Thoracic aorta (tissue), 2 donors: ENCODE data around the gene SEC61G. TPM values are rescaled to one million over a fixed set of nuclear protein-coding genes. Genes with fewer than 3 reads are reported as not detected.

ENCODE experiments used
- ATAC-seq: fragments of 150-250 bp; one replicate; pipeline ENCODE4 v1.8.0; 2017; ENCODE audit warnings: low read depth; ENCODE audit not compliant: insufficient number of reproducible peaks, low FRiP score
- DNase-seq: peaks from one replicate; pipeline ENCODE4 v3.0.0-alpha.2; 2020; ENCODE audit warnings: low spot score
- H3K27ac ChIP-seq, 2 donors: fragments of 200-600 bp; sonication (generic); 1 replicate in 1 of 2; 2 replicates in 1 of 2; pipeline ENCODE4 v1.5.1; 2016; ENCODE audit warnings: mild to moderate bottlenecking in 2 of 2, moderate library complexity in 2 of 2
- H3K27me3 ChIP-seq: fragments of 200-600 bp; sonication (generic); replicated peaks from 2 replicates; pipeline ENCODE4 v1.6.0; 2016; ENCODE audit warnings: mild to moderate bottlenecking; ENCODE audit not compliant: insufficient read depth
- H3K36me3 ChIP-seq: fragments of 200-600 bp; sonication (generic); one replicate; pipeline ENCODE4 v1.5.1; 2016
- H3K4me1 ChIP-seq, 2 donors: fragments of 200-600 bp; sonication (generic); 1 replicate in 1 of 2; 2 replicates in 1 of 2; pipeline versions ENCODE4 v1.5.1 to v1.6.0; 2016; ENCODE audit warnings: low read depth in 2 of 2, mild to moderate bottlenecking in 1 of 2; ENCODE audit not compliant: control insufficient read depth in 1 of 2
- H3K4me3 ChIP-seq: fragments of 200-600 bp; sonication (generic); 2 replicates; pipeline ENCODE4 v1.5.1; 2016; ENCODE audit warnings: mild to moderate bottlenecking
- H3K9me3 ChIP-seq: fragments of 200-600 bp; sonication (generic); 2 replicates; pipeline ENCODE4 v1.5.1; 2016
- total RNA-seq, 2 donors: library from RNA; depleted of rRNA; stranded (reverse); fragments of >200 nt; gene quantifications; one replicate each; pipeline versions ENCODE4 v1.1.0 to v1.2.3, GENCODE V29; 2016
- TF ChIP-seq, protein P1 (sequence below): fragments of 200-600 bp; sonication (generic); IDR thresholded peaks from one replicate; pipeline ENCODE4 v1.5.1; 2019; ENCODE audit warnings: antibody characterized with exemption

SEC61G gene
- total RNA-seq, 2 donors from 2014 or later = 224 to 376 TPM

DNA sequence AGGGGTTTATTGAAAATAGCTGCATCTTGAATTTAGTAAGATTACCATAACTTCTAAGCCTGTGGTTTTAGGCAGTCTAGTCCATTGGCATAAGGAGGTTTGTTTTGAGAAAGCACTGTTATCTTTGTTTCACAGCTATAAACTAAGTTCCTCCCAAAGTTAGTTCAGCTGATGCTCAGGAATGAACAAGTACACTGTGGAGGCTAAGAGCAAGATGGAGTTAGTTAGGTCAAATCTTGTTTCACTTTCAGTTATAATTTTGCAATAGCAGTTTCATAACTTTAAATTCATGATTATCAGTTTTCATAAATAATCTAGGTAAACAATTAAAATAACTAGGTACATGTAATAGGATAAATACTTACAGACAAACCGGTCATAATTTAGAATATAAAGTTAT lies 15.4 kb downstream of the SEC61G start:
- ATAC-seq = no peak
- TF ChIP-seq, protein P1, sequence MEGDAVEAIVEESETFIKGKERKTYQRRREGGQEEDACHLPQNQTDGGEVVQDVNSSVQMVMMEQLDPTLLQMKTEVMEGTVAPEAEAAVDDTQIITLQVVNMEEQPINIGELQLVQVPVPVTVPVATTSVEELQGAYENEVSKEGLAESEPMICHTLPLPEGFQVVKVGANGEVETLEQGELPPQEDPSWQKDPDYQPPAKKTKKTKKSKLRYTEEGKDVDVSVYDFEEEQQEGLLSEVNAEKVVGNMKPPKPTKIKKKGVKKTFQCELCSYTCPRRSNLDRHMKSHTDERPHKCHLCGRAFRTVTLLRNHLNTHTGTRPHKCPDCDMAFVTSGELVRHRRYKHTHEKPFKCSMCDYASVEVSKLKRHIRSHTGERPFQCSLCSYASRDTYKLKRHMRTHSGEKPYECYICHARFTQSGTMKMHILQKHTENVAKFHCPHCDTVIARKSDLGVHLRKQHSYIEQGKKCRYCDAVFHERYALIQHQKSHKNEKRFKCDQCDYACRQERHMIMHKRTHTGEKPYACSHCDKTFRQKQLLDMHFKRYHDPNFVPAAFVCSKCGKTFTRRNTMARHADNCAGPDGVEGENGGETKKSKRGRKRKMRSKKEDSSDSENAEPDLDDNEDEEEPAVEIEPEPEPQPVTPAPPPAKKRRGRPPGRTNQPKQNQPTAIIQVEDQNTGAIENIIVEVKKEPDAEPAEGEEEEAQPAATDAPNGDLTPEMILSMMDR = no peak
- no peak overlapping the region for H3K4me3 ChIP-seq

GRCh38 chr7:54738737-54739136 lies 20.3 kb downstream of the SEC61G start:
- no peaks in the 10 kb centered on the region for H3K27me3 ChIP-seq
- H3K27ac ChIP-seq = no peak overlapping the region
- no peaks in the 10 kb centered on the region for H3K4me1 ChIP-seq
- no peak overlapping the region for H3K4me3 ChIP-seq
- no peak for DNase-seq
- no peaks in the 10 kb centered on the region for H3K36me3 ChIP-seq
- TF ChIP-seq, protein P1 = no peak
- H3K9me3 ChIP-seq = no peaks in the 10 kb centered on the region
- no peak for ATAC-seq

More for the DNA sequence above, 15.4 kb downstream of the SEC61G start:
- Histone ChIP-seq H3K9me3 (no peaks in the 10 kb centered on the region), H3K27me3 (no peaks in the 10 kb centered on the region), H3K27ac (no peak overlapping the region), H3K36me3 (peaks cover 7% of the 10 kb centered on the region), H3K4me1 (no peaks in the 10 kb centered on the region)
- no peak for DNase-seq

DNA sequence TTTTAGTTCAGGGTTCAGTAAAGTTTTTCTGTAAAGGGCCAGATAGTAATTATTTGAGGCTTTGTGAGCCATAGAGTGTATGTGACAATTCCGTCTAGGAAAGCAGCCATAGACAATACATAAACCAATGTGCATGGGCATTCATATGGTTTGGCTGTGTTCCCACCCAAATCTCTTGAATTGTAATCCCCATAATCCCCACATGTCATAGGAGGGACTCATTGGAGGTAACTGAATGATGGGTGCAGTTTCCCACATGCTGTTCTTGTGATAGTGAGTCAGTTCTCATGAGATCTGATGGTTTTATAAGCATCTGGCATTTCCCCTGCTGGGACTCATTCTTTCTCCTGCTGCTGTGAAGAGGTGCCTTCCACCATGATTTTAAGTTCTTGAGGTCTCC lies 29.9 kb downstream of the SEC61G start:
- H3K9me3 ChIP-seq = no peaks in the 10 kb centered on the region
- no peak overlapping the region for H3K27ac ChIP-seq
- TF ChIP-seq, protein P1 = no peak
- H3K4me1 ChIP-seq = no peaks in the 10 kb centered on the region
- no peaks in the 10 kb centered on the region for H3K27me3 ChIP-seq
- H3K36me3 ChIP-seq = no peaks in the 10 kb centered on the region
- ATAC-seq (no peak), DNase-seq (no peak)
- H3K4me3 ChIP-seq = no peak overlapping the region

DNA sequence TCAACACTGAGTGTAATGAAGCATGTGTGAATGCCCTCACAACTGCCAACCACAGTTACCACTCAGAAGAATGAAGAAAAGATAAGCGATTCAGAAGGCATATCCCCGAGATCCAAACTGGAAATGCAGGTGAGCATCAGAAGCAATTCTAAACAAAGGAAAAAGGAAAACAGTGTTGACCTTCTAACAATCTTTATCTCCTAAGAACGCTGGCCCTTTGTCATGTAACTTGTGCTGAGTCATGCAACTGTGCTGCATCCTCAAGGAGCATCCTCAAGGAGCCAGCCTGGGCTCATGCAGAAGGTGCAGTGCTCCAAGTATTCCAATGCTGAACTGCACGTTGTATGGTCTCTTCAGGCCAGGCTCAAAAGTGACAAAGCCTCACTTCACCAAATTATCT lies 30.6 kb downstream of the SEC61G start:
- H3K9me3 ChIP-seq = no peaks in the 10 kb centered on the region
- DNase-seq (no peak), ATAC-seq (no peak)
- H3K27me3 ChIP-seq = no peaks in the 10 kb centered on the region
- no peak overlapping the region for H3K4me3 ChIP-seq
- TF ChIP-seq, protein P1 = no peak
- H3K27ac ChIP-seq = no peak overlapping the region
- no peaks in the 10 kb centered on the region for H3K36me3 ChIP-seq
- H3K4me1 ChIP-seq = no peaks in the 10 kb centered on the region

DNA sequence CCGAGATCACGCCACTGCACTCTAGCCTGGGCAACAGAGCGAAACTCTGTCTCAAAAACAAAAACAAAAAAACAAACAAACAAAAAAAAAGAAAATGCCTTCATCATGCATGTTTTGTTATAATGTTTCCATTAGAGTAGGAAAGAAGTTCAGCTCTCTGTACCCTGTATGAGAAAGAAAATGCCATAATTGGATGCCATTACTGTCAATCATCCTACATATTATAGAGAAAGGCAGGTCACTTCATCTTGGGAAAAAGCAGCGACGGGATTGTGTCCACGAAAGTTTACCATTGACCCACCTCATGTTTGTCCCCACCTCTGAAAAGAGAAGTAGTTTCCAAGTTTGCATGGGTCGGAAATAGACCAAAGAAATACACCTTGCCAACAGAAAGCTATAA lies 33.8 kb downstream of the SEC61G start:
- ATAC-seq = no peak
- H3K4me1 ChIP-seq = no peaks in the 10 kb centered on the region
- no peaks in the 10 kb centered on the region for H3K27me3 ChIP-seq
- no peak for DNase-seq
- H3K36me3 ChIP-seq = no peaks in the 10 kb centered on the region
- H3K9me3 ChIP-seq = no peaks in the 10 kb centered on the region
- H3K4me3 ChIP-seq = no peak overlapping the region
- H3K27ac ChIP-seq = no peak overlapping the region
- TF ChIP-seq, protein P1 = no peak
